SK-N-MC (cell line): ENCODE data around the gene NR4A3.

Experiments used
- EZH2 ChIP-seq: fragments of 200-600 bp; sonication (generic); IDR thresholded peaks from one replicate; pipeline ENCODE4 v1.6.1; 2017; ENCODE audit warnings: antibody characterized with exemption
- POLR2AphosphoS5 ChIP-seq: IDR thresholded peaks from 2 replicates; pipeline ENCODE4 v1.6.1; 2012; ENCODE audit warnings: mild to moderate bottlenecking, low read depth, low read length, borderline replicate concordance

DNA sequence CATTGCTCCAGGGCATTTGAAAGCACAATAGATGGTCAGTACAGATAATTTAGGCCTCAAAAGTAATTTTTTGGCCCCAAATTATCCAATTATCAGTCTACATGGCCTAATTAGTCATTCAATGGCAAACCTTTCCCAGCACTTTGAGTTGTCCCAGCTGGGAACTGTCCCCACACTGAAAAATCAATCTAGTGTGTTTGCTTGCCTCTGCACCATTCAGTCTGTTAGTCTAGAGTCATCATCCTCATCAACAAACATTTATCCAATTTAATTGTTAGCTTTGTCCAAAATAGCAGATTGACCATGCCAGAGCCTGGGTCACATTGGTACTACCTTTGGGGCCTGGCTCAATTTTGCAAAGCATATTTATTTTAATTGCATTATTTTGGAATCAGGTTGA is 13.9 kb downstream of the NR4A3 start:
- TF ChIP-seq EZH2: no peak
- no peak for TF ChIP-seq POLR2AphosphoS5
